ENCODE measurements around the gene SERPINA5.

SERPINA5 gene

GRCh38 chr14:94592457-94592856, 11.2 kb downstream of the SERPINA5 start:
- Histone ChIP-seq H3K4me1 (ENCODE audit: insufficient read depth, low read length) (peaks cover 7% of the 10 kb centered on the region), H3K9me3 (ENCODE audit: low read length) (no peaks in the 10 kb centered on the region), H2AFZ (ENCODE audit: low read depth, low read length) (no peak overlapping the region), H3K4me3 (ENCODE audit: low read length) (no peak overlapping the region), H3K27me3 (ENCODE audit: insufficient read depth, low read length) (no peaks in the 10 kb centered on the region), H3K36me3 (ENCODE audit: insufficient read depth, low read length) (no peaks in the 10 kb centered on the region)

- Histone ChIP-seq H2AFZ (ENCODE audit: low read depth, low read length) (no peak overlapping the region), H3K4me3 (ENCODE audit: low read length) (no peak overlapping the region), H3K36me3 (ENCODE audit: insufficient read depth, low read length) (no peaks in the 10 kb centered on the region), H3K9me3 (ENCODE audit: low read length) (no peaks in the 10 kb centered on the region), H3K4me1 (ENCODE audit: insufficient read depth, low read length) (peaks cover 7% of the 10 kb centered on the region), H3K27me3 (ENCODE audit: insufficient read depth, low read length) (no peaks in the 10 kb centered on the region)
These were observed 12.1 kb downstream of the SERPINA5 start for GRCh38 chr14:94593376-94593748.

DNA sequence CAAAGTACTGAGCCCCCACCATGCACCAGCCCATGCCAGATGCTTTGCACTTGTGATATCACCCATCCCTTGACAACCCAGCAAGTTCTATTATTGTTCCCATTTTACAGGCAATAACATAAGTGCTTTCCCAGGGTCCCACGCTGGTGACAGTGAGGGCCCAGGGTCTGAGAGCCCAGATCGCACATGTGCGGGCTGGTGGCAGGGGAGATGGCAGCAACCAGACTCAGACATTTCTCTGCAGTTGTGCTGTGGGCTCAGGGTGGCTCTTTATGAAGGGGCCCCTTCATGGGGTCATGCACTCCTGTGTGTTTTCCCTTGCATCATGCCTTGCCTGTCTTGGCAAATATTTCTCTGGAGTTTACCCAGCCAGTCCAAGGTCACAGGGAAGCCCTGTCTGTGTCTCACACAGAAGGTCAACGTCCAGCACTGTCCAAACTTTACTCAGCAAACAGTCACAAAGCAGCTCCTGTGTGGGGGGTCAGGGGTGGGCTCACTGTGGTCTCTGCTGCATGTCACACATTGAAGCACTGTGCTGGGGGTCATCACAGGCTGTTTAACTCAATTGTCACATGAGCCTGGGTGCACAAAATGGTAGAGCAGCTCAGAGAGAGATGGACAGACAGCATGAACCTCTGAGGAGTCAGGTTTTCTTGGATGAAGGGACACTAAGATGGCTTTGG, 12.7 kb downstream of the SERPINA5 start:
- no peaks in the 10 kb centered on the region for H3K36me3 ChIP-seq (ENCODE audit: insufficient read depth, low read length)
- no peak overlapping the region for H3K4me3 ChIP-seq (ENCODE audit: low read length)
- H3K9me3 ChIP-seq (ENCODE audit: low read length), result no peaks in the 10 kb centered on the region
- H3K27me3 ChIP-seq (ENCODE audit: insufficient read depth, low read length), result no peaks in the 10 kb centered on the region
- H2AFZ ChIP-seq (ENCODE audit: low read depth, low read length), result no peak overlapping the region
- H3K4me1 ChIP-seq (ENCODE audit: insufficient read depth, low read length), result peaks cover 7% of the 10 kb centered on the region

DNA sequence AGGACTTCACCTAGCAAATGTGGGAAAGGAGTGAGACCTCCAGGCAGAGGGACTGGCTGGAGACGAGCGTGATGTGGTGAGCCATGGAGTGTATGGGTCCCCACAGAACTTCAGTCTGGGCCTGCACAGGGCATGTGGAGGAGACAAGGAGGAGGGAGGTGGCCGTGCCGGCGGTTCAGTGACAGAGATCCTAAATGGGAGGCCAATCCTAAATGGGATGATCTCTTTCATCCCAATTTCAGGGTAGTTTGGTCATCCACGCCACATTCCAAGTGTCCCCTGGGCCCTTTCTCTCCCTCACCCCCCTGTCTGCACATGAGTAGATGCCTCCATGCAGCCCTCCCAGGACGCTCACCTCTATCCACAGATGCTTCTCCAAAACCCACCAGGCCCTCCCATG, 13.2 kb downstream of the SERPINA5 start:
- H2AFZ ChIP-seq (ENCODE audit: low read depth, low read length), result no peak overlapping the region
- H3K4me1 ChIP-seq (ENCODE audit: insufficient read depth, low read length), result peaks cover 7% of the 10 kb centered on the region
- no peaks in the 10 kb centered on the region for H3K27me3 ChIP-seq (ENCODE audit: insufficient read depth, low read length)
- H3K9me3 ChIP-seq (ENCODE audit: low read length), result no peaks in the 10 kb centered on the region
- no peak overlapping the region for H3K4me3 ChIP-seq (ENCODE audit: low read length)
- no peaks in the 10 kb centered on the region for H3K36me3 ChIP-seq (ENCODE audit: insufficient read depth, low read length)

DNA sequence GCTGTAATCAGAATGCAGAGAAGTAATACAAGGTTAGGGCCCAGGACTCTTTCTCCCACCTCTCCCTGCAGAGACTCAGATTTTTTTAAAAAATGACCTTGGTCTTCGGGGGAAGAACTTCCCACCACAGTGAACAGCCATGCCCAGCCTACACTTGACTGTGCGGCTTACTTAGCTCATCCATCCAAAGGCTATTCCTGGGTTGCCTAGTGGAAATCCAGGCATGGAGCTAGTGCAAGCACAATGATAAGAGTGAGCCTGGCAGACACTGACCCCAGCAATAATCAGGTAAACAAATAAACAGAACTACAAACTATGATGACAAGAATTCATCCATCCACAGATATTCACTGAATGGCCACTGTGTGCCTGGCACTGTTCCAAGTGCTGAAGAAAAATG, 14.7 kb downstream of the SERPINA5 start:
- Histone ChIP-seq H3K36me3 (ENCODE audit: insufficient read depth, low read length) (no peaks in the 10 kb centered on the region), H3K9me3 (ENCODE audit: low read length) (no peaks in the 10 kb centered on the region), H3K4me3 (ENCODE audit: low read length) (no peak overlapping the region), H2AFZ (ENCODE audit: low read depth, low read length) (no peak overlapping the region), H3K4me1 (ENCODE audit: insufficient read depth, low read length) (peaks cover 7% of the 10 kb centered on the region), H3K27me3 (ENCODE audit: insufficient read depth, low read length) (no peaks in the 10 kb centered on the region)

GRCh38 chr14:94596361-94596760, 15.1 kb downstream of the SERPINA5 start:
- Histone ChIP-seq H3K27me3 (ENCODE audit: insufficient read depth, low read length) (no peaks in the 10 kb centered on the region), H3K9me3 (ENCODE audit: low read length) (no peaks in the 10 kb centered on the region), H3K36me3 (ENCODE audit: insufficient read depth, low read length) (no peaks in the 10 kb centered on the region), H2AFZ (ENCODE audit: low read depth, low read length) (no peak overlapping the region), H3K4me1 (ENCODE audit: insufficient read depth, low read length) (peaks cover 7% of the 10 kb centered on the region), H3K4me3 (ENCODE audit: low read length) (no peak overlapping the region)

DNA sequence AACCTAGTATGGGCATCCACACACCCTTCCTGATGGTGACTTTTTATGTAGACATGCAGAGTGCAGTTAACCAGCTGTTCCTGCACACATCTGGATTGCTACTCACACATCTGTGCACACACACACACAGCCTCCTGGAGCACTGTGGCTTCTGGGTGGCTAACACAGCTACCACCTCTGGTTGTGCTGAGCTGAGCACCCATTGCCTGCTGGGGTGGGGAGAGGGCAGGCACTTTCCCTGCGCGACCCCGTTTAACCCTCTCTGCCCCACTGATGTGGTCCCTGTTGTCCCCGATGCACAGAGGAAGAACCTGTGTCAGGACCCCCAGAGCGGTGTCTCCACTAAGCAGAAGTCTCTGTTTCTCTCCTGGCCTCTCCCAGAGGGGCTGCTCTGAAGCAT, 16.6 kb downstream of the SERPINA5 start:
- no peaks in the 10 kb centered on the region for H3K27me3 ChIP-seq (ENCODE audit: insufficient read depth, low read length)
- no peak overlapping the region for H2AFZ ChIP-seq (ENCODE audit: low read depth, low read length)
- H3K36me3 ChIP-seq (ENCODE audit: insufficient read depth, low read length), result no peaks in the 10 kb centered on the region
- no peaks in the 10 kb centered on the region for H3K9me3 ChIP-seq (ENCODE audit: low read length)
- H3K4me3 ChIP-seq (ENCODE audit: low read length), result no peak overlapping the region
- peaks cover 7% of the 10 kb centered on the region for H3K4me1 ChIP-seq (ENCODE audit: insufficient read depth, low read length)

DNA sequence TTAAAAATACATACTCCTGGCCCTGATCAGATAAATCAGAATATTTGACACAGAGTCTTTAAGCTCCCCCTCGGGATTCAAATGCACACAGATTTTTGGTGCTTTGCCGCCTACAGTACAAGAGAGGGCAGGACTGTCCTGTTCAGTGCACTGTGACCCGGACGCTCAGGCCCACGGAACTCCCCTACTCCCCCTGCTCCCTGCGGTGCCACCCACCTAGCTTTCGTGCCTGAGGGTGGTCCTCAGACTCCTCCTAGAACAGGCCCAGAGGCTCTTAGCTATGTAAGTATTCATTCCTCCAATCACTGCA, 17.2 kb downstream of the SERPINA5 start:
- Histone ChIP-seq H3K36me3 (ENCODE audit: insufficient read depth, low read length) (no peaks in the 10 kb centered on the region), H3K9me3 (ENCODE audit: low read length) (no peaks in the 10 kb centered on the region), H2AFZ (ENCODE audit: low read depth, low read length) (no peak overlapping the region), H3K27me3 (ENCODE audit: insufficient read depth, low read length) (no peaks in the 10 kb centered on the region), H3K4me1 (ENCODE audit: insufficient read depth, low read length) (peaks cover 7% of the 10 kb centered on the region), H3K4me3 (ENCODE audit: low read length) (no peak overlapping the region)

GRCh38 chr14:94598816-94599655, 17.8 kb downstream of the SERPINA5 start:
- Histone ChIP-seq H3K27me3 (ENCODE audit: insufficient read depth, low read length) (no peaks in the 10 kb centered on the region), H3K36me3 (ENCODE audit: insufficient read depth, low read length) (no peaks in the 10 kb centered on the region), H3K9me3 (ENCODE audit: low read length) (no peaks in the 10 kb centered on the region), H3K4me1 (ENCODE audit: insufficient read depth, low read length) (peaks cover 7% of the 10 kb centered on the region), H3K4me3 (ENCODE audit: low read length) (no peak overlapping the region), H2AFZ (ENCODE audit: low read depth, low read length) (no peak overlapping the region)

DNA sequence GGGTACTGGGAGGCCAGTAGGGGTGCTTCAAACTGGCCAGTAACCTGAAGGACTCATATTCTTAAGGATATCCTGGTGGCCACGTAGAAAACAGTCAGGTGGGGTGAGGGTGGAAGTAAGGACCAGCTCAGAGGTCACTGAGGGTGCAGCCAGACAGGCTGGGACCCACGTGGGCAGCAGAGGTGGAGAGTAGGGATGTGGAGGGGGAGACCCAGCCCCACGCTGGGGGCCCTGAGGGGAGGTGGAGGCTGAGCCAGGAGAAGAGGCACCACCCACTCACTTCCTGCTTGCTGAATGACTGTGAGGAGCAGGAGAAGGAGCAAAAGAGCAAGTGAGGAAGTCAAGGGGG, 18.4 kb downstream of the SERPINA5 start:
- H3K9me3 ChIP-seq (ENCODE audit: low read length), result no peaks in the 10 kb centered on the region
- H2AFZ ChIP-seq (ENCODE audit: low read depth, low read length), result no peak overlapping the region
- H3K4me1 ChIP-seq (ENCODE audit: insufficient read depth, low read length), result peaks cover 7% of the 10 kb centered on the region
- H3K36me3 ChIP-seq (ENCODE audit: insufficient read depth, low read length), result no peaks in the 10 kb centered on the region
- H3K4me3 ChIP-seq (ENCODE audit: low read length), result no peak overlapping the region
- H3K27me3 ChIP-seq (ENCODE audit: insufficient read depth, low read length), result no peaks in the 10 kb centered on the region

GRCh38 chr14:94600148-94600545, 18.9 kb downstream of the SERPINA5 start:
- H3K27me3 ChIP-seq (ENCODE audit: insufficient read depth, low read length), result no peaks in the 10 kb centered on the region
- H3K36me3 ChIP-seq (ENCODE audit: insufficient read depth, low read length), result no peaks in the 10 kb centered on the region
- peaks cover 7% of the 10 kb centered on the region for H3K4me1 ChIP-seq (ENCODE audit: insufficient read depth, low read length)
- H3K9me3 ChIP-seq (ENCODE audit: low read length), result no peaks in the 10 kb centered on the region
- no peak overlapping the region for H3K4me3 ChIP-seq (ENCODE audit: low read length)
- H2AFZ ChIP-seq (ENCODE audit: low read depth, low read length), result no peak overlapping the region

GRCh38 chr14:94601884-94602391, 20.7 kb downstream of the SERPINA5 start:
- Histone ChIP-seq H3K4me1 (ENCODE audit: insufficient read depth, low read length) (no peaks in the 10 kb centered on the region), H3K36me3 (ENCODE audit: insufficient read depth, low read length) (no peaks in the 10 kb centered on the region), H2AFZ (ENCODE audit: low read depth, low read length) (no peak overlapping the region), H3K9me3 (ENCODE audit: low read length) (no peaks in the 10 kb centered on the region), H3K4me3 (ENCODE audit: low read length) (no peak overlapping the region), H3K27me3 (ENCODE audit: insufficient read depth, low read length) (no peaks in the 10 kb centered on the region)

- no peaks in the 10 kb centered on the region for H3K27me3 ChIP-seq (ENCODE audit: insufficient read depth, low read length)
- no peaks in the 10 kb centered on the region for H3K4me1 ChIP-seq (ENCODE audit: insufficient read depth, low read length)
- H2AFZ ChIP-seq (ENCODE audit: low read depth, low read length), result no peak overlapping the region
- H3K36me3 ChIP-seq (ENCODE audit: insufficient read depth, low read length), result no peaks in the 10 kb centered on the region
- H3K9me3 ChIP-seq (ENCODE audit: low read length), result no peaks in the 10 kb centered on the region
- H3K4me3 ChIP-seq (ENCODE audit: low read length), result no peak overlapping the region
These were observed 21.5 kb downstream of the SERPINA5 start for GRCh38 chr14:94602722-94603121.
